Ascending aorta (tissue), 2 donors: ENCODE results near the gene RNF157. TPM values are rescaled to one million over a fixed set of nuclear protein-coding genes. Genes with fewer than 3 reads are reported as not detected.

Source experiments
- DNase-seq, 2 donors: peaks; one replicate each; pipeline ENCODE4 v3.0.0-alpha.2; 2019; ENCODE audit warnings: low spot score in 2 of 2
- H3K27ac ChIP-seq, 2 donors: fragments of 200-600 bp; sonication (generic); one replicate each; pipeline ENCODE4 v1.5.1; 2016 to 2017; ENCODE audit warnings: mild to moderate bottlenecking in 1 of 2
- H3K27me3 ChIP-seq: fragments of 200-600 bp; sonication (generic); one replicate; pipeline ENCODE4 v1.5.1; 2017
- H3K36me3 ChIP-seq, 2 donors: fragments of 200-600 bp; sonication (generic); one replicate each; pipeline ENCODE4 v1.5.1; 2016
- H3K4me1 ChIP-seq, 2 donors: fragments of 200-600 bp; sonication (generic); one replicate each; pipeline ENCODE4 v1.5.1; 2016 to 2017; ENCODE audit warnings: mild to moderate bottlenecking in 1 of 2
- H3K4me3 ChIP-seq, 2 donors: fragments of 200-600 bp; sonication (generic); one replicate each; pipeline ENCODE4 v1.5.1; 2016 to 2017; ENCODE audit warnings: mild to moderate bottlenecking in 1 of 2
- H3K9me3 ChIP-seq, 2 donors: fragments of 200-600 bp; sonication (generic); one replicate each; pipeline ENCODE4 v1.5.1; 2016
- intact Hi-C: fragments of 100-400 bp; cut with DNase I; formaldehyde crosslinking; loops from one replicate; pipeline ENCODE4 v1.15.1; 2023
- total RNA-seq: library from RNA; depleted of rRNA; stranded (reverse); fragments of >200 nt; gene quantifications from one replicate; pipeline ENCODE4 v1.1.0, GENCODE V29; 2016
- TF ChIP-seq, protein P1 (sequence below), 3 experiments: fragments of 200-600 bp in 2 of 3; fragments of 450-650 bp in 1 of 3; sonication (generic) in 2 of 3; IDR thresholded peaks; one replicate each; pipeline ENCODE4 v1.5.1; 2016 to 2019; ENCODE audit warnings: antibody characterized with exemption in 3 of 3, mild to moderate bottlenecking in 1 of 3, moderate library complexity in 1 of 3

RNF157 gene
- total RNA-seq, 1 donor from 2014 or later: 2.4 TPM

DNA sequence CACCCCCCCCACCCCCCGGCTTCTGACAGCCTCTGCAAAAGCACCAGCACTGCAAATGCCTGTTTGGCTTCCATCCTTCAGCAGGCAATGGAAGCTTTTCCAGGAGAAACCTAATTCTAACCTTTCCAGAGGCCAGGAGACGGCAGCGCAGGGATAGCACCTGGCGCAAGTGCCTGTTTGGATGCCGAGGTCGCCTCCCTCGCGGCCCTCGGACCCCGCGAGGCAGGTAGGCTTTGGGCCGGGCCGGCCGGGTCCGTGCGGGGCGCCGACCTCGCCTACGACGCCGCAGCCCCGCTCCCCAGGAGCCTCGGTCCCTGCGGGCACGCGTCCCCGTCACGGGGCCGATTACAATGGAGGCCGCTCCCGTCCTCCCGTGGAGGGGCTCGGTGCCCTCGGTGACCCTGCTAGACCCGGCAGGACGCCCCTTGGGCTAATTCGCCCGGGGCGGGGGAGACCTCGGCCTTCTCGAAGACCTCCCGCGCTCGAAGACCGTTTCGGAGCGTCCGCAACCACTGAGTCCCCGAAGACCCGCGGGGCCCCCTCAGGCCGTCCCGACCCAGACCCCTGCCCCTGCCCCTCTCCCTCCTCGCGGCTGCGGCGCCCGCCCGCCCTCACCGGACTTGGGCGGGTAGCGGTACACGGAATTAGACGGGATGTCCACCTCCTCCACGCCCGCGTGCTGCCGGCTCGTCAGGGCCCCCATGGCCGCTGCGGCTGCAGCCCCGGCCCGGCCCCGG, 587 bp downstream of the RNF157 start:
- H3K36me3 ChIP-seq: no peaks in the 10 kb centered on the region
- H3K9me3 ChIP-seq: no peaks in the 10 kb centered on the region
- H3K27ac ChIP-seq: peak overlapping the region in 1 of 2 donors; percentile 20
- TF ChIP-seq, protein P1, sequence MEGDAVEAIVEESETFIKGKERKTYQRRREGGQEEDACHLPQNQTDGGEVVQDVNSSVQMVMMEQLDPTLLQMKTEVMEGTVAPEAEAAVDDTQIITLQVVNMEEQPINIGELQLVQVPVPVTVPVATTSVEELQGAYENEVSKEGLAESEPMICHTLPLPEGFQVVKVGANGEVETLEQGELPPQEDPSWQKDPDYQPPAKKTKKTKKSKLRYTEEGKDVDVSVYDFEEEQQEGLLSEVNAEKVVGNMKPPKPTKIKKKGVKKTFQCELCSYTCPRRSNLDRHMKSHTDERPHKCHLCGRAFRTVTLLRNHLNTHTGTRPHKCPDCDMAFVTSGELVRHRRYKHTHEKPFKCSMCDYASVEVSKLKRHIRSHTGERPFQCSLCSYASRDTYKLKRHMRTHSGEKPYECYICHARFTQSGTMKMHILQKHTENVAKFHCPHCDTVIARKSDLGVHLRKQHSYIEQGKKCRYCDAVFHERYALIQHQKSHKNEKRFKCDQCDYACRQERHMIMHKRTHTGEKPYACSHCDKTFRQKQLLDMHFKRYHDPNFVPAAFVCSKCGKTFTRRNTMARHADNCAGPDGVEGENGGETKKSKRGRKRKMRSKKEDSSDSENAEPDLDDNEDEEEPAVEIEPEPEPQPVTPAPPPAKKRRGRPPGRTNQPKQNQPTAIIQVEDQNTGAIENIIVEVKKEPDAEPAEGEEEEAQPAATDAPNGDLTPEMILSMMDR (IDR thresholded peaks at IDR 0.05): no peak
- no peak for DNase-seq
- peaks cover 3 to 11% of the 10 kb centered on the region in 2 donors for H3K4me1 ChIP-seq
- no peaks in the 10 kb centered on the region for H3K27me3 ChIP-seq
- H3K4me3 ChIP-seq: peak overlapping the region; percentile 59 to 78
- intact Hi-C loops: loop anchor here (2.0 to 5.0 kb wide), 2 partner anchors 25 to 38 kb away; partner anchors contain the start of gene UBALD2

DNA sequence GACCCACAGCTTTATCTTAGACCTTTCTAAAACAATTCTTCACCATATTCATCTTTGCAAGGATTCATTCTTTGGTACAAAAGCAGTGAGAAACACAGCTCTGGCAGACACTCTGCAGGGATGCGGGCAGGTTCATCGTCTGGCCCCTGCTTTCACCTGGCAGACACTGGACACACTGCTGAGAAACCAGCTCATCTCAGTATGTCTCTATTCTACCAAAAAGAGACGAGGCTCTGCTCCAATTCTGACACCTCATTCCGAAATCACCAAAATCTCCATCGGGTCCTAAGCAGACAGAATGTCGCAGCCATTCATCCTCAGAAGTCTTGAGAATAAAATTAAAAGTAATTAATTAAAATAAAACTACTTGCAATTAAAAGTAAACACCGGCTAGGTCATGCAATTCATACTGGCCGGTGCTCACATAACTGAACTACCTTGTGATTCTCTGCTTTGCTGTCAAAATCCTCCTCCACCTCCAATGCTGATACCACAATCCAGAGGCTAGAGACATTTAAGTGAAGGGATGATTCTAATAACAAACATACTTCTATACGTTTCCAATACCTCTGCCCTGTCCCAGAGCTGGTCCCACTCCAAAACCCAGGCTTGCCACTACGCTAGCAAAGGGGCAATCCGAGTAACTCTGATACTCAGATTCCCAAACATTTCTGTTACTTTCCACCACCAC, 1.3 kb downstream of the RNF157 start:
- no peak overlapping the region for H3K27ac ChIP-seq
- intact Hi-C loops: no loop called here

DNA sequence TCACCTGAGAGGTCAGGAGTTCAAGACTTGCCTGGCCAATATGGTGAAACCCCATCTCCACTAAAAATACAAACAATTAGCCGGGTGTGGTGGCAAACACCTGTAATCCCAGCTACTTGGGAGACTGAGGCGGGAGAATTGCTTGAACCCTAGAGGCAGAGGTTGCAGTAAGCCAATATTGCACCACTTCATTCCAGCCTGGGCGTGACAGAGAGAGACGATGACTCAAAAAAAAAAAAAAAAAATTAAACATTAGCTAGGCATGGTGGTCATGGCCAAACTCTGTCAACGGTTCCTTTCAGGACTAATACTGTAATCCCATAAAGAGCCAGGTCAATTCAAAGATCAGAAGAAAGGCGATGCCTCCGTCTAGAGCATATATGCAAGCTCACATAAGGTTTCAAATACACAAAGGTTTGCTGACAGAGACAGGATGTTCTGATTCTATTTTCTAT, 2.4 kb downstream of the RNF157 start:
- H3K27me3 ChIP-seq: no peaks in the 10 kb centered on the region
- H3K36me3 ChIP-seq: no peaks in the 10 kb centered on the region
- H3K9me3 ChIP-seq: no peaks in the 10 kb centered on the region
- intact Hi-C loops: no loop called here
- no peak overlapping the region for H3K27ac ChIP-seq
- TF ChIP-seq, protein P1 (IDR thresholded peaks at IDR 0.05): no peak
- no peak for DNase-seq
- H3K4me3 ChIP-seq: no peak overlapping the region
- H3K4me1 ChIP-seq: peaks cover 3 to 11% of the 10 kb centered on the region in 2 donors

More for the DNA sequence above, 1.3 kb downstream of the RNF157 start:
- TF ChIP-seq, protein P1 (IDR thresholded peaks at IDR 0.05): no peak
- Histone ChIP-seq H3K9me3 (no peaks in the 10 kb centered on the region), H3K4me3 (peak overlapping the region; percentile 59 to 78), H3K36me3 (no peaks in the 10 kb centered on the region), H3K4me1 (peaks cover 3 to 11% of the 10 kb centered on the region in 2 donors), H3K27me3 (no peaks in the 10 kb centered on the region)
- no peak for DNase-seq

DNA sequence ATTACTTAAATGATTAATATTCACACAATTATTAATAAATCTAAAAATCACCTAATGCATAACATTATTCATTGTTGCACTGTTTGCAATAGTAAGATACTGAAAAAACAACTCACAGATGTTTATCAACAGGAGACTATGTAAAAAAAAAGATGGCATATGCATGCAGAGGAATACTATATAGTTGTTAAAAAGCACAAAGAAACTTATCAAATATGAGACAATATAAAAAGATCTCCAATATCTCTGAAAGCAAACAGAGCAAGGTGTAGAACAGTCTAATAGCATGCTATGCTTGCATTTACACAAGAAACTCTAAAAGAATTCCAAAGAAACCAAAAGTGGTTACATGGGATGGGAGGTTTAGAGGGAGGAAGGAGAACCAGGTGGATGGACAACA, 3.7 kb downstream of the RNF157 start:
- DNase-seq: no peak
- Histone ChIP-seq H3K9me3 (no peaks in the 10 kb centered on the region), H3K4me3 (no peak overlapping the region), H3K4me1 (peaks cover 3 to 10% of the 10 kb centered on the region in 2 donors), H3K27me3 (no peaks in the 10 kb centered on the region), H3K36me3 (no peaks in the 10 kb centered on the region), H3K27ac (no peak overlapping the region)
- intact Hi-C loops: no loop called here
- TF ChIP-seq, protein P1 (IDR thresholded peaks at IDR 0.05): no peak

DNA sequence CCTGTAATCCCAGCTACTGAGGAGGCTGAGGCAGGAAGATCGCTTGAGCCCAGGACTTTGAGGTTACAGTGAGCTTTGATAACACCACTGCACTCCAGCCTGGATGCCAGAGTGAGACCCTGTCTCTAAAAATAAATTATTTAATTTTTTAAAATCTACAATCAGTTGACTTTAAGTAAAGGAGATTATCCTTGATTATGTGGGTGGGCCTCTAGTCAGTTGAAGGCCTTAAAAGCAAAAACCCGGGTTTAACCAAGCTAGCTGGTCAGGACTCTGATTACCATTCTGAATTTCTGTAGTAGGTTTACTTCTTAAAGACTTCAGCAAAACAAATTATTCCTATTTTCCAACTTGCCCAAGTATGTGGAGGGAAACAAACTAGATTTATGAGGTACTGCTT, 4.4 kb downstream of the RNF157 start:
- TF ChIP-seq, protein P1 (IDR thresholded peaks at IDR 0.05): no peak
- H3K27me3 ChIP-seq: no peaks in the 10 kb centered on the region
- H3K4me1 ChIP-seq: peaks cover 3 to 7% of the 10 kb centered on the region in 2 donors
- intact Hi-C loops: no loop called here
- no peak overlapping the region for H3K4me3 ChIP-seq
- no peak overlapping the region for H3K27ac ChIP-seq
- H3K9me3 ChIP-seq: no peaks in the 10 kb centered on the region
- no peaks in the 10 kb centered on the region for H3K36me3 ChIP-seq
- no peak for DNase-seq
